Neural cell (in vitro differentiated cells): ENCODE data around the gene USP38. TPM values are rescaled to one million over a fixed set of nuclear protein-coding genes. Genes with fewer than 3 reads are reported as not detected.

Experiments used
- H2AFZ ChIP-seq: fragments of 200-600, 300-800 bp; sonication (generic), shearing (Covaris generic); 2 replicates; pipeline ENCODE4 v1.6.0; 2014; ENCODE audit warnings: low read depth, mild to moderate bottlenecking, antibody characterized with exemption, low read length, moderate library complexity
- H3F3A ChIP-seq: fragments of 200-600 bp; shearing (Covaris generic); 2 replicates; pipeline ENCODE4 v1.6.1; 2016; ENCODE audit warnings: mild to moderate bottlenecking, moderate library complexity, mixed read lengths, antibody characterized with exemption, low read length; ENCODE audit not compliant: insufficient read depth, poor library complexity, severe bottlenecking
- H3K27ac ChIP-seq: fragments of 200-600, 300-800 bp; sonication (generic), shearing (Covaris generic); 2 replicates; pipeline ENCODE4 v1.5.1; 2014; ENCODE audit warnings: mild to moderate bottlenecking, low read length, moderate library complexity
- H3K27me3 ChIP-seq: fragments of 300-800, 200-600 bp; sonication (generic), shearing (Covaris generic); 2 replicates; pipeline ENCODE4 v1.6.0; 2014; ENCODE audit warnings: mild to moderate bottlenecking, low read depth, low read length, moderate library complexity; ENCODE audit not compliant: insufficient read depth
- H3K36me3 ChIP-seq: fragments of 300-800, 200-600 bp; sonication (generic), shearing (Covaris generic); 2 replicates; pipeline ENCODE4 v1.5.1; 2014; ENCODE audit warnings: mild to moderate bottlenecking, antibody characterized with exemption, low read length, moderate library complexity; ENCODE audit not compliant: insufficient read depth
- H3K4me2 ChIP-seq: fragments of 300-800, 200-600 bp; sonication (generic), shearing (Covaris generic); 2 replicates; pipeline ENCODE4 v1.6.0; 2014; ENCODE audit warnings: mild to moderate bottlenecking, low read length
- H3K4me3 ChIP-seq: fragments of 300-800, 200-600 bp; sonication (generic), shearing (Covaris generic); 2 replicates; pipeline ENCODE4 v1.5.1; 2014; ENCODE audit warnings: mild to moderate bottlenecking, low read length, moderate library complexity
- H3K79me2 ChIP-seq: fragments of 200-600 bp; shearing (Covaris generic); replicated peaks from 2 replicates; pipeline ENCODE4 v1.6.0; 2014; ENCODE audit warnings: mild to moderate bottlenecking, low read length, moderate library complexity; ENCODE audit not compliant: insufficient read depth
- H3K9ac ChIP-seq: fragments of 300-800, 200-600 bp; sonication (generic), shearing (Covaris generic); 2 replicates; pipeline ENCODE4 v1.6.1; 2016; ENCODE audit warnings: mild to moderate bottlenecking, low read length, mixed read lengths
- H3K9me2 ChIP-seq: fragments of 200-600 bp; shearing (Covaris generic); 2 replicates; pipeline ENCODE4 v1.6.1; 2016; ENCODE audit warnings: mild to moderate bottlenecking, low read length, mixed read lengths; ENCODE audit not compliant: insufficient read depth
- H3K9me3 ChIP-seq: fragments of 200-600, 300-800 bp; sonication (generic), shearing (Covaris generic); 2 replicates; pipeline ENCODE4 v1.6.1; 2016; ENCODE audit warnings: mild to moderate bottlenecking, mixed run types, low read length, moderate library complexity, mixed read lengths
- H4K20me1 ChIP-seq: fragments of 200-600 bp; shearing (Covaris generic); 2 replicates; pipeline ENCODE4 v1.6.1; 2016; ENCODE audit warnings: mild to moderate bottlenecking, mixed run types; ENCODE audit not compliant: insufficient read depth
- CTCF ChIP-seq: fragments of 450-650 bp; IDR thresholded peaks from 2 replicates; pipeline ENCODE4 v1.5.1; 2014; ENCODE audit warnings: antibody characterized with exemption, mild to moderate bottlenecking, moderate library complexity; ENCODE audit not compliant: poor library complexity, severe bottlenecking
- EP300 ChIP-seq: fragments of 450-650 bp; conservative IDR thresholded peaks from 2 replicates; pipeline ENCODE4 v1.6.1; 2014; ENCODE audit warnings: antibody characterized with exemption, mild to moderate bottlenecking, moderate library complexity; ENCODE audit not compliant: poor library complexity, severe bottlenecking
- EZH2 ChIP-seq: fragments of 200-600, 300-800 bp; shearing (Covaris generic), sonication (generic); IDR thresholded peaks from 2 replicates; pipeline ENCODE4 v1.6.1; 2014; ENCODE audit warnings: antibody characterized with exemption, low read length, borderline replicate concordance, mild to moderate bottlenecking; ENCODE audit not compliant: insufficient read depth, poor library complexity, severe bottlenecking
- MXI1 ChIP-seq: fragments of 450-650 bp; conservative IDR thresholded peaks from 2 replicates; pipeline ENCODE4 v1.6.1; 2014; ENCODE audit warnings: antibody characterized with exemption, mild to moderate bottlenecking; ENCODE audit not compliant: poor library complexity, severe bottlenecking
- POLR2AphosphoS5 ChIP-seq: IDR thresholded peaks from 2 replicates; pipeline ENCODE4 v1.6.1; 2012
- RAD21 ChIP-seq: fragments of 450-650 bp; conservative IDR thresholded peaks from 2 replicates; pipeline ENCODE4 v1.6.1; 2014; ENCODE audit warnings: antibody characterized with exemption, mild to moderate bottlenecking, moderate library complexity
- REST ChIP-seq: IDR thresholded peaks from 2 replicates; pipeline ENCODE4 v1.6.1; 2012; ENCODE audit warnings: borderline replicate concordance
- SMC3 ChIP-seq: fragments of 450-650 bp; conservative IDR thresholded peaks from 2 replicates; pipeline ENCODE4 v1.6.1; 2014; ENCODE audit warnings: antibody characterized with exemption, mild to moderate bottlenecking, moderate library complexity; ENCODE audit not compliant: poor library complexity
- TAF1 ChIP-seq: IDR thresholded peaks from 2 replicates; pipeline ENCODE4 v1.6.1; 2012; ENCODE audit warnings: low read depth
- polyA plus RNA-seq: library from polyadenylated mRNA; depleted of rRNA; stranded (reverse); fragments of >200 nt; gene quantifications from 2 replicates; pipeline ENCODE4 v1.2.3, GENCODE V29; 2014

USP38 gene
- polyA plus RNA-seq, 1 donor from 2014 or later, result 9.5 TPM

DNA sequence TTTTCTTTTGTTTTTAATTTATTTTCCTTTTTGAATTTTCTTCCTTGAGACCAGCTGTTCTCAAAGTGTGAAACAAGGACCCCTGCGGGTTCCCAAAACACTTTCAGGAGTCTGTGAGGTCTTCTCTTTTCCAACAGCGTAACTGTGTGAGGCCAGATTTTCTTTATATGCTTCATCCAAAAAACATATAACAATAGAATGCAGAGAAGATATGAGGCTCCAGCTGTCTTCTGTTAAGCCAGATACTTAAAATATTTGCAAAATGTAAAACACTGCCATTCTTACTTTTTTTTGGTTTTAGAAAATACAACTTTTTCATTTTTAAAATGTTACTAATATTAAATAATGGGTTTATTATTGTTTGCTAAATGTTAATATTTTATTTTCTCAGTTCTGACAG, 27.8 kb downstream of the USP38 start:
- no peak overlapping the region for H3K9ac ChIP-seq
- no peaks in the 10 kb centered on the region for H3K27me3 ChIP-seq
- no peaks in the 10 kb centered on the region for H3K9me3 ChIP-seq
- TF ChIP-seq CTCF (no peak), RAD21 (no peak)
- no peaks in the 10 kb centered on the region for H3K9me2 ChIP-seq
- H3F3A ChIP-seq, result no peaks in the 10 kb centered on the region
- H3K36me3 ChIP-seq, result peaks cover 13% of the 10 kb centered on the region
- no peaks in the 10 kb centered on the region for H4K20me1 ChIP-seq
- H3K79me2 ChIP-seq, result no peaks in the 10 kb centered on the region
- no peak overlapping the region for H3K27ac ChIP-seq
- H3K4me2 ChIP-seq, result no peak overlapping the region
- no peak overlapping the region for H3K4me3 ChIP-seq
- H2AFZ ChIP-seq, result no peak overlapping the region

DNA sequence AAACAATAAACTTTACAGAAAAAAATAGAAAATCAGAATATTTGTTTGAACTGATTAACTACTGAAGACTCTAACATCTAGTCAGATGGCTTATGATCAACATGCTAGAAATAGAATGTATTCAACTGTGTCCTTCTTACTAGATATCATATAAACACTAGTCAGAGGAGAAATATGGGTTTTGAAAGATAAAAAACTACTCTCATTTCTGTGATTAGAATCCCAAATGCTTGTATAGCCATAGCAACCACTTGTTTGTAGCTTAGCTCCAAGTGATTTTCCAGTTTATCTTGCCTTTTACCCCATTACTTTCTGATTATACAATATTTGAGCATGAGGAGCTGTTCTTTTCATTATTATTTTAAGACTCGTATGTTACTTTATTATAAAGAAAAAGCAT, 31.2 kb downstream of the USP38 start:
- Histone ChIP-seq H3K9me3 (no peaks in the 10 kb centered on the region), H3F3A (no peaks in the 10 kb centered on the region), H3K27ac (no peak overlapping the region), H3K36me3 (peaks cover 13% of the 10 kb centered on the region), H4K20me1 (no peaks in the 10 kb centered on the region), H3K9ac (no peak overlapping the region), H3K4me2 (no peak overlapping the region), H3K27me3 (no peaks in the 10 kb centered on the region), H3K4me3 (no peak overlapping the region), H2AFZ (no peak overlapping the region), H3K9me2 (no peaks in the 10 kb centered on the region), H3K79me2 (peaks cover 3% of the 10 kb centered on the region)
- no peak for TF ChIP-seq TAF1
- no peak for TF ChIP-seq EZH2
- TF ChIP-seq MXI1, result no peak
- no peak for TF ChIP-seq REST
- no peak for TF ChIP-seq RAD21
- TF ChIP-seq POLR2AphosphoS5, result no peak
- TF ChIP-seq EP300, result no peak
- TF ChIP-seq CTCF, result no peak
- TF ChIP-seq SMC3, result no peak
